HG03521 (cell line): Measurements from ENCODE around the gene CREB5.
"Not testable (repeated sequence)": the region's sequence is repeated elsewhere in the genome, so short reads cannot be mapped to it uniquely, and the experiment has no call there.

Experiments used
- ATAC-seq: cut with Tn5 transposase; IDR thresholded peaks from one replicate; pipeline ENCODE4 v1.9.1; 2021; ENCODE audit warnings: mild to moderate bottlenecking, moderate library complexity; ENCODE audit not compliant: unreplicated experiment

Gene CREB5

GRCh38 chr7:28573059-28573553 lies 160.8 kb downstream of the CREB5 start:
- no peak for ATAC-seq

DNA sequence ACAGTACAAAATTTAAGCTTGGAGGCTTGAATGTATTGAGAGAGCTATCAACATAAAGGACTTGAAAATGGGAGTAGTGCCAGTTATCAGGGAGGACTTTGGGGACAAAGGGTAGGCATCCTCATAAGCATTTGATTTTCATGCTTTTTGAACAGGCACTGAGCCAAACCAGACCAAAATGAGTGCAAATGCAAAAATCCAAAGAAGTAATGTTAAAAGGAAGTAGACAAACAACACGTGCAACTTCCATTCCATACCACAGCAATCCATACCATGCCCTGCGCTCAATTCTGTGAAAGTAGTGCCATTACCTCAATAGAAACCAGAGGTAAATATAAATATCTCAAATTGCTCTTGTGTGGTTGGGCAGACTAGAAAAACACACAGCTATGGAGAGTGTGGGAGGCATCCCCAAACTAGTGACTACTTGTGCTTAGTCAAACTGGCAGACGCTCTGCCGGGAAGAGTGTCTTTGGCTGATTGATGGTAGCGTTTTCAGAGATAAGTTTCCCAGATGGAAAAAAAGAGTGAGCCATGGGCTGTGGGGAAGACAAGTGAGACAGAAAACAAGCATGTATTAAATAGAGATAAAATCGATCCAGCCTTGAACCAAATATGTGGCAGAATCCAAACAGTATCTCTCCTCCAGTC lies 161.5 kb downstream of the CREB5 start:
- no peak for ATAC-seq

DNA sequence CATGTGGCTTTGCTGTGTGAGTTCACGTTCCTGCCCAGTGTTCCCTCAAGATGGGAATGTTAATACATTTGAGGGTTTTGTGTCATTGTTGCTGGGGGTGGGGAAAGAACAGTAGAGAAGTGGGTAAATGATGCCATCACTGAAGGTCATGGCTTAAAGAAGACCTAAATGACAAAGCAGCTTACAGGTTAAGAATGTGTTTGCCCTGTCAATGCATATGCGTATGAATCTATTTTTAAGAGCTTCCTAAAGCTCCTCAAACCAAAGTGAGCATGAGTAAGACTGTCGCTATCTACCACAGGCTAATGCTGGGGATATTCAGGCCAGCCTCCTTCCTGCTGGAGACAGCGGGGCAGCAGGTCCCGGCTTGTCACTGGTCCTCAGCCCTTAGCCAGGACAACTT lies 162.9 kb downstream of the CREB5 start:
- ATAC-seq, result no peak

- no peak for ATAC-seq
Measured at GRCh38 chr7:28576656-28577055, 164.3 kb downstream of the CREB5 start.

DNA sequence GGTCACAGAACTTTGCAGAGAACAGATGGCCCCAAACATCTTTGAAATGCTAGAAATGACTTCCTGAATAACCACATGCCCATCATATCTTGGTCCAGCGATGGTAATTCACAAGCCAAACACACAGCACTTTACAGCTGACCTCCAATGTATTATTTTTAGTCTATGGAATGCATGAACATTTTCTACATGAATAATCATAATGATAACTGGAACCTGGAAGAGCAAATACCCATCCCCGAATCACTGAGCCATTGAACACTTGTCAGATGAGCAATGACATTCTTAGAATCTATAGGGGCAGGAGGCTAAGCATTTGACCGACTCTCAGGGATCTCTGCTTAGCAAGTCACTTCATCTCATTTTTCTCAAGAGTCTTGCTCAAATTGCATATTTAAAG lies 167.3 kb downstream of the CREB5 start:
- ATAC-seq, result no peak

- no peak for ATAC-seq
Measured at GRCh38 chr7:28580665-28581064, 168.3 kb downstream of the CREB5 start.

DNA sequence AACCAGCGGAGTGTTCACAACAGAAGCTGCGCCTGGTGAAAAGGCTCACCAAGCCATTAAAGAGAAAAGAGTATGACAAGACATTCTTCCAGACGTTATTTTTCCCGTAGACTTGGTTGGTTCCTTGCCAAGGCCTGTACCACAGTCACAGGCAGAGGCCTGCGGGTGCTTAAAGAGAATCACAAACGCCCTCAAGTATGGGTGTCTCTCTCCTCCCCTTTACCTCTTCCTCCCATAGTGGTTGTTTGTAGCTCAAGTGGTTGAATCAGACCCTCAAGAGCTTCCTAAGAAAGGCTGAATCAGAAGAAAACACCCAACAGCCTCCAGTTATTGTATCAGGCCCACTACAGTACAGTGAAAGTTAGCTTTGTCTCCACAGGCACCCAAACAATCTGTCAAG lies 169.0 kb downstream of the CREB5 start:
- ATAC-seq, result no peak

- no peak for ATAC-seq
Measured at GRCh38 chr7:28582226-28582625, 169.9 kb downstream of the CREB5 start.

- ATAC-seq, result no peak
Measured at GRCh38 chr7:28584235-28584634, 171.9 kb downstream of the CREB5 start.

DNA sequence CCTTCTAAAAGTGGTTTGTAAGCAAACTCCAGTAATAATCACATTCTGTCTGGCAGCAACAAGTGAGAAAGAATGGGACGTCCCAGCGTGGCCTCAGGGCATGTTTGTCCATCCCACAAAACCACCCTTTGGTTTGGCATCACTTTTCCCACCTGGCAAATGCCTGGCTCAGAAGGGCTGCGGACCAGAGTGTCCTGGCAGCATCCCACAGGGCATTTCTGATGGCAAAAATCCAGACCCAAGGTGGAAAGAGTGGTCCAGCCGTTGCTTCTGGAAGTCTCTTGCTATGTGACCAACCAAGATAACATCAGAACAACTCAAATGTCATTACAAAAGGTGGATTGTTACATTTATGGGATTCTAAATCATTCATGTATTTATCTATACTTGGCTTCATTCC lies 174.4 kb downstream of the CREB5 start:
- no peak for ATAC-seq

GRCh38 chr7:28587211-28587610 lies 174.9 kb downstream of the CREB5 start:
- ATAC-seq, result no peak

DNA sequence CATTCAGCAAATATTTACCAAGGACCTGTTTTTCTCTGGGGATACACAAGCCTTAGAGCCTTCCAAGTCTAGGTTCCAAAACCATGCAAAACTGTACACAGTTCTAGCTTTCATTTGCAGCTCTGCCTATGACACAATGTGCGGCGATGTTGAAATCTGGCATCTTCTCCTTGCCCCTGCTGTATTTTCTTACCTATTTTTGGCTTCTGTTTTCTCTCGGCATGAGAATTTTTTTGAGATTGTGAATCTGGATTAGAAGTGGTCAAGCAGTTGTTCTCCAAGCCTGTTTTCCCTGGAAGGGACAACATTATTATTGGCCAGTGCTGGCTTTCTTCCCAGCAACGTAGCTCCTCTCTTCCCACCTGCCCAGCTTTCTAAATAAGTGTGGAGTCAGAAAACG lies 176.3 kb downstream of the CREB5 start:
- ATAC-seq, result no peak

DNA sequence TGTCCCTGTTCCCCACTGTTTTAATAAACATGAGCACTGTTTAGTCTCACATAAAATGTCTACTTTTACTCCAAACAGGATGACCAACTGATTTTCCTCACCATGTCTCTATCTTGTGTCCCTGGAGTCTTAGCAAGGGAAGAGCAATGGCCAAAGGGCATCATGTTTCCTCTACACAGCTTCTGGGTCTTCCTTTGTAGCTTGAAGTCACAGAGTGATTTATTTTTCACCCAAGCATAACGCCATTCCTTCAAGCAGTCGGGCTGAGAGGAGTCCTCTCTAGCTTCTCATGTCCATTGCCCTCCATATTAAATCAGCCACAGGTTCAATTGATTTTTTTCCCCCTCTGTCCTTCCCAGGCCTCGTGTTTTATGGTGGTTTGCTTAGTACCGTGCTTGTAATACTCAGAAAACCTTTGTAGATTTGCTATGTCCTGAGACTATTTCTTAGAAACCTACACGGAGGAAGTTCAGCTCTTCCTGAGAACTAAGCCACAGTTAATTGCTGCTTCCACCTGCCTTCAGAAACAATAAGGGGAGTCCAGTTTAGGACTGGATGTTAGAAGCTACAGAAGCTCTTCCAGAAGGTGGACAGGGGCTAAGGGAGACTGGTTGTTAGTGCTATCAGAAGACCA lies 178.8 kb downstream of the CREB5 start:
- ATAC-seq, result no peak

GRCh38 chr7:28591725-28592349 lies 179.5 kb downstream of the CREB5 start:
- ATAC-seq, result no peak

DNA sequence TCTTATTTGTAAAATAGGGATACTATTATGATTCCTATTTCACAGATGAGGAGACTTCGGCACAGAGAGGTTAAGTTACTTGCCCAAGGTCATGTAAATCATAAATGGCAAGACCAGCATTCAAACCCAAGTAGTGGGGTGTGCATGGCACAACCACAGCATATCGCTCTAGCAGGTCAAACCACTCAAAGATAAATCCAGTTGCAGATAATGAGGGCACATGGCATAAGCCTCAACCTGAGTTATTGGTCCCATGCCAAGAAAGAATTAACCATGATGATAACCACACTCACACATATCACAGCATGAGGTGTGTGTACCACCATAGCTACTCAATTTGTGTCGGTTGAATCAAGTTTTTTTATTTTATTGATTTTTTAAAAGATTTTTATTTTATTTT lies 180.5 kb downstream of the CREB5 start:
- no peak for ATAC-seq

DNA sequence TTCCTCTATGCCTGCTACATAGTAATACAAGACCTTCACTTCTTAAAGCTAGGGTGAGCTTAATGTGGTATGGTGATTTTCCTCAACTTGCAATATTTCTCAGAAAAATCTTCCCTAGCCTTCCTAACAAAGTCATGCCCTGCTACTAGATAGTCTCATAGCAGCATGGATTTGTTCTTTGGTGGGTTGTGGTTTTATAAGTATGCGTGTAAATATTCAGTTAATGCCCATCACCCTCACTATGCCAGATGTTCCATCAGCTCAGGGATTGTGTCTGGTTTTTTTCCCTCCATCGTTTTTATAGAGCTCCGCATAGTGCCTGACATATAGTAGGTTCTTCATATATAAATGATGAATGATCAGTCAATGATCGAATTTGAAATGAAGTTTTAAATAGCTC lies 182.8 kb downstream of the CREB5 start:
- ATAC-seq, result no peak

DNA sequence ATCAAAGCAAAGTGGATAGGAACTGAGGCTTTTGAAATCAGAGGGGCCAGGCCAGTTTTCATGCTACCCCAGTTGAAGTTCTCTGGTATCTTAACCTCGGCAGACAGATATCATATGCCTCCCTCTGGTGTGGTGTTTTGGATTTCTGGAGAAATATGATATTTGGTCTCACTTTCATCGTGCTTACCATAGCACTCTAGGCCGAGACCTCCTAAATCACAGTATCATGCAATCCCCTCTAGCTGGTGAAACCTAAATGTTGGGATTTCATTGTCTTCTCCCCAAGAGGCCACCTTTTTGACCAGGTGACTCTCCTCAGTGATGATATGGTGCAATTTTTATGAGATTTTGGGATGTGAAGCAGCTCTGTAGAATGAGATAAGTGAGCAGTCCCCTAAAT lies 183.5 kb downstream of the CREB5 start:
- no peak for ATAC-seq

GRCh38 chr7:28596245-28596935 lies 184.1 kb downstream of the CREB5 start:
- no peak for ATAC-seq

GRCh38 chr7:28597284-28597683 lies 185.0 kb downstream of the CREB5 start:
- no peak for ATAC-seq

DNA sequence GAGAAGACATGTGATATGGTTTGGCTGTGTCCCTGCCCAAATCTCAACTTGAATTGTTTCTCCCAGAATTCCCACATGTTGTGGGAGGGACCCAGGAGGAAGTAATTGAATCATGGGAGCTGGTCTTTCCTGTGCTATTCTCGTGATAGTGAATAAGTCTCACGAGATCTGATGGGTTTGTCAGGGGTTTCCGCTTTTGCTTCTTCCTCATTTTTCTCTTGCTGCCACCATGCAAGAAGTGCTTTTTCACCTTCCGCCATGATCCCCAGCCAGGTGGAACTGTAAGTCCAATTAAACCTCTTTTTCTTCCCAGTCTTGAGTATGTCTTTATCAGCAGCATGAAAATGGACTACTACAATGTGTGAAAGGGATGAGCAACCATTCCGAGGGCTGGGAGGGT lies 185.7 kb downstream of the CREB5 start:
- not testable (repeated sequence) for ATAC-seq

DNA sequence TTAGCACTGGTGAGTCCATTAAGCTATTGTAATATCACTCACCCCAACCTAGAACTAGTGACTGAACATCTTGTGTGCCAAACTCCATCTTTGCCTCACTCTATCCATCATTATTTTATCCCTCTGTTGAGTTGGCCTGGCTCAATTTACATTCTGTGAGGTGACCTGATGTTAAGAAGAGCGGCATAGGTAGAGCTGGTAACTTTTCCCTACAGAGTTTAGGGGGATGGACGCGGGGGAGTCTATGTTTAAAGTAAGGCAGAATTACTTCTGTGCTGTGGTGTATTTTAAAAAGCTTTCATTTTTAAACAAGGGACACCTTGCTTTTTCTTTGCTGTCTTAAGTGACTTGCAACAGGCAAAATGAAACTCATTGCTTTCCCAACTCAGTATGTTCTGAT lies 186.3 kb downstream of the CREB5 start:
- no peak for ATAC-seq

DNA sequence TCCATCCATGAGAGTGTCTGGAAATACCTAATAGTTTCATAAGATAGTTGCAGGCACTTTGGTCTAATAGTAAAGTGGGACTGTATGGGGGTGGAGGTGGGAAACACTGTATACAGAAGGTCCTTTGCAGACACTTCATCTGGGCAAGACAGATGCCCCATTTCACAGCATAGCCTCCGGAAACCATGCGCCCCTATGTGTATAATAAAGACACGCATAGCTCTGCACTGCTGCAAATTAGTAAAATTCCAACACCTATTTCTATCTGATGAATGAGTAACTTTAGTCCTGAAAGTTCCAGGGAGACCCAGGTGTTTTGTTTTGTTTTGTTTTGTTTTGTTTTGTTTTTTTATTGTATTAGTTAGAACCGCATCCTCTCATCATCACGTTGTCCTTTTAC lies 187.1 kb downstream of the CREB5 start:
- ATAC-seq, result no peak
